Gastrocnemius medialis (tissue), 4 donors: ENCODE data around the gene UCP3.

ENCODE experiments used
- POLR2A ChIP-seq, 2 donors: fragments of 450-650 bp; IDR thresholded peaks; one replicate each; pipeline ENCODE4 v1.6.1; 2017; ENCODE audit warnings: antibody characterized with exemption in 2 of 2, mild to moderate bottlenecking in 2 of 2, moderate library complexity in 2 of 2
- TF ChIP-seq, protein P1 (sequence below), 5 experiments: fragments of 450-650 bp in 3 of 5; fragments of 200-600 bp in 2 of 5; sonication (generic) in 2 of 5; IDR thresholded peaks in 4 of 5; conservative IDR thresholded peaks in 1 of 5; 1 replicate in 4 of 5; 2 replicates in 1 of 5; pipeline ENCODE4 v1.5.1; 2016 to 2019; ENCODE audit warnings: antibody characterized with exemption in 5 of 5, mild to moderate bottlenecking in 3 of 5, moderate library complexity in 3 of 5

- TF ChIP-seq, protein P1, sequence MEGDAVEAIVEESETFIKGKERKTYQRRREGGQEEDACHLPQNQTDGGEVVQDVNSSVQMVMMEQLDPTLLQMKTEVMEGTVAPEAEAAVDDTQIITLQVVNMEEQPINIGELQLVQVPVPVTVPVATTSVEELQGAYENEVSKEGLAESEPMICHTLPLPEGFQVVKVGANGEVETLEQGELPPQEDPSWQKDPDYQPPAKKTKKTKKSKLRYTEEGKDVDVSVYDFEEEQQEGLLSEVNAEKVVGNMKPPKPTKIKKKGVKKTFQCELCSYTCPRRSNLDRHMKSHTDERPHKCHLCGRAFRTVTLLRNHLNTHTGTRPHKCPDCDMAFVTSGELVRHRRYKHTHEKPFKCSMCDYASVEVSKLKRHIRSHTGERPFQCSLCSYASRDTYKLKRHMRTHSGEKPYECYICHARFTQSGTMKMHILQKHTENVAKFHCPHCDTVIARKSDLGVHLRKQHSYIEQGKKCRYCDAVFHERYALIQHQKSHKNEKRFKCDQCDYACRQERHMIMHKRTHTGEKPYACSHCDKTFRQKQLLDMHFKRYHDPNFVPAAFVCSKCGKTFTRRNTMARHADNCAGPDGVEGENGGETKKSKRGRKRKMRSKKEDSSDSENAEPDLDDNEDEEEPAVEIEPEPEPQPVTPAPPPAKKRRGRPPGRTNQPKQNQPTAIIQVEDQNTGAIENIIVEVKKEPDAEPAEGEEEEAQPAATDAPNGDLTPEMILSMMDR (IDR thresholded peaks at IDR 0.05 in 4 of 5, conservative IDR thresholded peaks at IDR 0.05 in 1 of 5) = no peak
- no peak for TF ChIP-seq POLR2A (IDR thresholded peaks at IDR 0.05)
Observed at GRCh38 chr11:73962101-73962705, 46.7 kb downstream of the UCP3 start.
